SK-N-SH (cell line): Measurements from ENCODE around the gene COA6. TPM values are rescaled to one million over a fixed set of nuclear protein-coding genes. Genes with fewer than 3 reads are reported as not detected.

Experiments used
- CTCF ChIA-PET: fragments of 300-600, 350-600 bp; formaldehyde crosslinking; extraction: SDS; loops from one replicate; lab custom pipeline; 2021; lab: Yijun Ruan, JAX
- POLR2A ChIA-PET: fragments of 350-600 bp; sonication (Branson Sonifier 250); formaldehyde crosslinking; extraction: SDS; loops from one replicate; lab custom pipeline; 2020; ENCODE audit warnings: antibody characterized with exemption, inconsistent platforms; lab: Yijun Ruan, JAX
- DNase-seq: peaks from one replicate; pipeline ENCODE4 v3.0.0; 2012
- H2AFZ ChIP-seq: fragments of 200-600 bp; sonication (generic); 2 replicates; pipeline ENCODE4 v1.8.1; 2016; ENCODE audit warnings: antibody characterized with exemption, mild to moderate bottlenecking, low read depth
- H3F3A ChIP-seq: fragments of 200-600 bp; sonication (generic); replicated peaks from 2 replicates; pipeline ENCODE3; 2016; ENCODE audit warnings: antibody characterized with exemption, mild to moderate bottlenecking; ENCODE audit not compliant: insufficient read depth
- H3K27ac ChIP-seq, 2 experiments: fragments of 200-500 bp in 1 of 2; fragments of 200-600 bp in 1 of 2; sonication (Bioruptor generic) in 1 of 2; sonication (generic), shearing (Covaris generic) in 1 of 2; 2 replicates each; pipeline versions ENCODE4 v1.5.1 to v1.6.1; 2014 to 2016; ENCODE audit warnings: low read depth in 2 of 2, inconsistent platforms in 1 of 2, low read length in 1 of 2, mild to moderate bottlenecking in 1 of 2, mixed read lengths in 1 of 2
- H3K27me3 ChIP-seq: fragments of 200-600 bp; sonication (generic), shearing (Covaris generic); 2 replicates; pipeline ENCODE4 v1.6.1; 2016; ENCODE audit warnings: mixed run types; ENCODE audit not compliant: insufficient read depth
- H3K36me3 ChIP-seq, 2 experiments: fragments of 200-500 bp in 1 of 2; fragments of 200-600 bp in 1 of 2; sonication (Bioruptor generic) in 1 of 2; sonication (generic) in 1 of 2; replicated peaks in 1 of 2; 2 replicates each; pipeline versions ENCODE3 to v1.5.1; 2014 to 2016; ENCODE audit warnings: low read length in 1 of 2, mild to moderate bottlenecking in 1 of 2; ENCODE audit not compliant: insufficient read depth in 2 of 2, control insufficient read depth in 1 of 2
- H3K4me1 ChIP-seq, 2 experiments: fragments of 200-500 bp in 1 of 2; fragments of 200-600 bp in 1 of 2; sonication (Bioruptor generic) in 1 of 2; sonication (generic), shearing (Covaris generic) in 1 of 2; 2 replicates each; pipeline versions ENCODE4 v1.5.1 to v1.6.1; 2014 to 2016; ENCODE audit warnings: low read depth in 1 of 2, low read length in 1 of 2, mixed run types in 1 of 2; ENCODE audit not compliant: insufficient read depth in 2 of 2, control insufficient read depth in 1 of 2
- H3K4me2 ChIP-seq: fragments of 200-600 bp; sonication (generic), shearing (Covaris generic); 2 replicates; pipeline ENCODE4 v1.6.1; 2017; ENCODE audit warnings: mixed run types
- H3K4me3 ChIP-seq, 2 experiments: fragments of 200-500 bp in 1 of 2; fragments of 200-600 bp in 1 of 2; sonication (Bioruptor generic) in 1 of 2; sonication (generic), shearing (Covaris generic) in 1 of 2; 2 replicates each; pipeline versions ENCODE4 v1.5.1 to v1.8.1; 2014 to 2016; ENCODE audit warnings: low read depth in 2 of 2, inconsistent platforms in 1 of 2, low read length in 1 of 2, mild to moderate bottlenecking in 1 of 2, mixed read lengths in 1 of 2, moderate library complexity in 1 of 2
- H3K79me2 ChIP-seq: fragments of 200-600 bp; sonication (generic); 2 replicates; pipeline ENCODE4 v1.8.1; 2017; ENCODE audit warnings: mild to moderate bottlenecking; ENCODE audit not compliant: insufficient read depth
- H3K9ac ChIP-seq: fragments of 200-600 bp; sonication (generic); 2 replicates; pipeline ENCODE4 v1.6.1; 2017; ENCODE audit warnings: mixed run types
- H3K9me2 ChIP-seq: fragments of 200-600 bp; sonication (generic); 2 replicates; pipeline ENCODE4 v1.6.1; 2017; ENCODE audit warnings: mixed run types
- H3K9me3 ChIP-seq: fragments of 200-600 bp; sonication (generic); 2 replicates; pipeline ENCODE4 v1.6.1; 2017; ENCODE audit warnings: mixed run types, mild to moderate bottlenecking, moderate library complexity
- H4K20me1 ChIP-seq: fragments of 200-600 bp; sonication (generic); 2 replicates; pipeline ENCODE4 v1.6.1; 2017; ENCODE audit warnings: mild to moderate bottlenecking, mixed run types; ENCODE audit not compliant: insufficient read depth
- ELF1 ChIP-seq: IDR thresholded peaks from 2 replicates; pipeline ENCODE4 v1.4.0; 2012
- EZH2phosphoT487 ChIP-seq: fragments of 200-600 bp; sonication (generic); IDR thresholded peaks from 2 replicates; pipeline ENCODE4 v1.6.1; 2017; ENCODE audit warnings: low read depth, mixed run types, mild to moderate bottlenecking, antibody characterized with exemption, moderate library complexity, borderline replicate concordance
- FOXM1 ChIP-seq: IDR thresholded peaks from 2 replicates; pipeline ENCODE4 v1.4.0; 2012; ENCODE audit warnings: low read depth, mild to moderate bottlenecking
- IRF3 ChIP-seq: fragments of 150-350 bp; IDR thresholded peaks from 2 replicates; pipeline ENCODE4 v1.6.1; 2016; ENCODE audit warnings: mild to moderate bottlenecking, low read depth, low read length
- MEF2A ChIP-seq: IDR thresholded peaks from 2 replicates; pipeline ENCODE4 v1.4.0; 2012; ENCODE audit warnings: low read depth, borderline replicate concordance
- MXI1 ChIP-seq: IDR thresholded peaks from 2 replicates; pipeline ENCODE4 v1.6.1; 2012; ENCODE audit warnings: mild to moderate bottlenecking, low read depth, low read length, improper control_type of control experiment
- NFIC ChIP-seq: IDR thresholded peaks from 2 replicates; pipeline ENCODE4 v1.4.0; 2012; ENCODE audit warnings: borderline replicate concordance
- NRF1 ChIP-seq: IDR thresholded peaks from 2 replicates; pipeline ENCODE4 v1.6.1; 2012; ENCODE audit warnings: low read depth, mild to moderate bottlenecking, low read length
- RAD21 ChIP-seq: IDR thresholded peaks from 2 replicates; pipeline ENCODE4 v1.6.1; 2012; ENCODE audit warnings: mild to moderate bottlenecking, low read length
- RCOR1 ChIP-seq: fragments of 150-350 bp; IDR thresholded peaks from 2 replicates; pipeline ENCODE4 v1.6.1; 2017; ENCODE audit warnings: antibody characterized with exemption, low read length
- REST ChIP-seq: IDR thresholded peaks from 2 replicates; pipeline ENCODE4 v1.6.1; 2012; ENCODE audit warnings: mild to moderate bottlenecking, low read depth, low read length, moderate library complexity
- SIN3A ChIP-seq: IDR thresholded peaks from 2 replicates; pipeline ENCODE4 v1.6.1; 2012; ENCODE audit warnings: low read depth, mild to moderate bottlenecking, low read length, moderate library complexity, borderline replicate concordance
- TAF1 ChIP-seq: IDR thresholded peaks from 2 replicates; pipeline ENCODE4 v1.6.1; 2012; ENCODE audit warnings: low read depth, mild to moderate bottlenecking, low read length, moderate library complexity, borderline replicate concordance
- USF1 ChIP-seq: IDR thresholded peaks from 2 replicates; pipeline ENCODE4 v1.4.0; 2012; ENCODE audit warnings: low read depth, borderline replicate concordance
- USF2 ChIP-seq: fragments of 150-350 bp; IDR thresholded peaks from 2 replicates; pipeline ENCODE4 v1.6.1; 2017; ENCODE audit warnings: antibody characterized with exemption, low read length, low read depth, borderline replicate concordance
- ZBTB33 ChIP-seq: IDR thresholded peaks from 2 replicates; pipeline ENCODE4 v1.4.0; 2012; ENCODE audit warnings: low read depth, borderline replicate concordance
- WGBS: methylation state at CpG from one replicate; pipeline ENCODE4 v1.1.6; 2017; ENCODE audit warnings: low lambda C conversion rate; 5-methylcytosine and 5-hydroxymethylcytosine counted together
- polyA plus RNA-seq, 3 experiments: library from polyadenylated mRNA; depleted of rRNA; stranded (reverse); fragments of >200 nt; gene quantifications; 2 replicates each; pipeline ENCODE4 v1.2.3, GENCODE V29; 2012

The COA6 gene
- polyA plus RNA-seq, 1 of the 3 experiments (the other 2 are of a cell fraction), result 42.2 TPM

- 57% methylated on average over 5 of the region's 5 CpGs for WGBS
- CTCF ChIA-PET, result interaction anchor here (0.8 to 1.5 kb wide), 3 partner anchors 15 to 33 kb away, joined by 4 to 5 read pairs (median 5); no protein-coding TSS in a partner anchor
These were observed 30.5 kb upstream of the COA6 start for GRCh38 chr1:234342774-234343173.

GRCh38 chr1:234345237-234345636, 28.0 kb upstream of the COA6 start:
- Histone ChIP-seq H3K9me3 (no peaks in the 10 kb centered on the region), H3K4me1 (no peaks in the 10 kb centered on the region), H3K27ac (no peak overlapping the region), H3K79me2 (no peaks in the 10 kb centered on the region), H2AFZ (no peak overlapping the region), H3K9me2 (no peaks in the 10 kb centered on the region), H3K9ac (no peak overlapping the region), H3K27me3 (no peaks in the 10 kb centered on the region), H4K20me1 (no peaks in the 10 kb centered on the region), H3K36me3 (no peaks in the 10 kb centered on the region), H3K4me2 (no peak overlapping the region), H3F3A (no peaks in the 10 kb centered on the region), H3K4me3 (no peak overlapping the region)
- no peak for DNase-seq
- ChIA-PET POLR2A (no interaction called here), CTCF (interaction anchor here (1.9 kb wide), 1 partner anchor 18 kb away, joined by 9 read pairs; no protein-coding TSS in a partner anchor)
- 80% methylated on average over 1 of the region's 1 CpG for WGBS
- TF ChIP-seq NFIC (no peak), MEF2A (no peak), IRF3 (no peak), USF2 (no peak), RAD21 (no peak), NRF1 (no peak), ZBTB33 (no peak), EZH2phosphoT487 (no peak)

More at GRCh38 chr1:234342774-234343173, 30.5 kb upstream of the COA6 start:
- Histone ChIP-seq H3K9me3 (peaks cover 11% of the 10 kb centered on the region; the same call in 1 of the 2 replicates), H3F3A (no peaks in the 10 kb centered on the region), H3K4me3 (no peak overlapping the region), H4K20me1 (no peaks in the 10 kb centered on the region), H3K36me3 (no peaks in the 10 kb centered on the region), H3K79me2 (no peaks in the 10 kb centered on the region), H3K27me3 (no peaks in the 10 kb centered on the region), H3K9ac (no peak overlapping the region), H3K4me2 (no peak overlapping the region), H3K4me1 (no peaks in the 10 kb centered on the region), H3K9me2 (no peaks in the 10 kb centered on the region), H2AFZ (no peak overlapping the region), H3K27ac (no peak overlapping the region)
- DNase-seq, result no peak
- no peak for TF ChIP-seq RAD21
- no peak for TF ChIP-seq REST
- TF ChIP-seq FOXM1, result no peak
- no peak for TF ChIP-seq RCOR1
- no peak for TF ChIP-seq SIN3A
- no peak for TF ChIP-seq TAF1
- TF ChIP-seq ELF1, result no peak
- TF ChIP-seq USF1, result no peak
- no peak for TF ChIP-seq MEF2A
- TF ChIP-seq MXI1, result no peak
- POLR2A ChIA-PET, result no interaction called here
